Skin of body (tissue), 2 donors: Measurements from ENCODE around the gene MGST1. TPM values are rescaled to one million over a fixed set of nuclear protein-coding genes. Genes with fewer than 3 reads are reported as not detected.
"Not testable (repeated sequence)": the region's sequence is repeated elsewhere in the genome, so short reads cannot be mapped to it uniquely, and the experiment has no call there.

Experiments used
- DNase-seq: peaks from one replicate; lab custom pipeline; 2025; lab: John Stamatoyannopoulos, UW
- total RNA-seq: library from RNA; depleted of rRNA; stranded (reverse); fragments of >200 nt; gene quantifications from one replicate; pipeline ENCODE4 v1.2.3, GENCODE V29; 2014

Gene MGST1
- total RNA-seq, 1 donor from 2014 or later = 50.2 TPM

DNA sequence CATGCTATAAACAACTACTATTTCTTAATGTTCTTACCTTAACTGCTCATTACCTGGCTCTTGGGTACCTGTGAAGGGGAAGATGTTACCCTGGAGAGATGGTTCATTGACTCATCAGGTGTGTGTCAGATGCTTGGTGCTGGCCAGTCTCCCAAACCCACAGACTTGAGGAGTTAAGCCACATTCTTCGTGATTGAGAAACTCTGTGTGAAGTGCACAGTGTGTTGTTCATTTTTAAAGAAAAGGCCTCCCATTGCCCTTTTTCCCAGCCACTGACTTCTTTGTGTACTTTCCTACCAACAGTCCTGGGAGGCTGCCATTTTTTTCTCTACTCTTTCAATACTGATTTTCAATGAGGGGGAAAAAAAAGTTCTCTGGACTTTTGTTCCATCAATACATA lies 3.2 kb downstream of the MGST1 start:
- no peak for DNase-seq

DNA sequence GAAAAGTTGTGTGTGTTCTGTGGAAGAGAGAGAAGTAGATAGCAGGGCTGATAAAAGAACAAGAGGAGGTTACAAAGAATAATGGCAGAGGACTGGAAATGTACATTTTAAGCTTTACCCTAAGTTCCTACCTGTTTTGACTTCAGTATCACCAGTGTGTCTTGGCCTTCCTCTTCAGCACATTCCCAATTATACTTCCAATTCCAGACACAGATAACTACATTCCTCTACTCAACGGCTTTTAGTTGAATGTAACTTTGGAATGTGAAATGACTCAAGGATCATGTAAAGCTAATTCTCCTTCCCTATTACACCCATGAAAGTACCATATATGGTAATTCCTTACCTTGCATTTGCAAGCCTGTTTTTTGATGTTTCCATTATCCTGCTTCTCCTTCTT lies 5.0 kb downstream of the MGST1 start:
- no peak for DNase-seq

DNA sequence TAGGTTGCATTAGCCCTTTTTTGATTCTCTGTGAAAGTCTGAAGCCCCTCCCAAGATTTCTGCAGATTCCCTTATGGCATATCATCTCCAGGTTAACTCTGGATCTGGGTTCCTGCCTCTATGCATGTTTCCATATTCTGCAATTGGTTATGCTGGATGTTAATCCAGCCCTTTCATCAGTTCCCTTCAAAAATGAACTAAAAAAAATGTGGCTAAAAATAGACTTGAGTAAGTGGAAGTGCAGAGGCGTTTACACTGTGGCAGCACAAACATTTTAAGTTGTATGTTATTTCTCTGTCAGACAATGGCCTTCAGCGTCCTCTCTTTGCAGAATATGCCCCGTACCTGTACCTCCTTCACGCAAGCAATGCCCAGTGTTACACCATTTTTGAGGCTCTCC lies 11.4 kb downstream of the MGST1 start:
- DNase-seq = no peak

DNA sequence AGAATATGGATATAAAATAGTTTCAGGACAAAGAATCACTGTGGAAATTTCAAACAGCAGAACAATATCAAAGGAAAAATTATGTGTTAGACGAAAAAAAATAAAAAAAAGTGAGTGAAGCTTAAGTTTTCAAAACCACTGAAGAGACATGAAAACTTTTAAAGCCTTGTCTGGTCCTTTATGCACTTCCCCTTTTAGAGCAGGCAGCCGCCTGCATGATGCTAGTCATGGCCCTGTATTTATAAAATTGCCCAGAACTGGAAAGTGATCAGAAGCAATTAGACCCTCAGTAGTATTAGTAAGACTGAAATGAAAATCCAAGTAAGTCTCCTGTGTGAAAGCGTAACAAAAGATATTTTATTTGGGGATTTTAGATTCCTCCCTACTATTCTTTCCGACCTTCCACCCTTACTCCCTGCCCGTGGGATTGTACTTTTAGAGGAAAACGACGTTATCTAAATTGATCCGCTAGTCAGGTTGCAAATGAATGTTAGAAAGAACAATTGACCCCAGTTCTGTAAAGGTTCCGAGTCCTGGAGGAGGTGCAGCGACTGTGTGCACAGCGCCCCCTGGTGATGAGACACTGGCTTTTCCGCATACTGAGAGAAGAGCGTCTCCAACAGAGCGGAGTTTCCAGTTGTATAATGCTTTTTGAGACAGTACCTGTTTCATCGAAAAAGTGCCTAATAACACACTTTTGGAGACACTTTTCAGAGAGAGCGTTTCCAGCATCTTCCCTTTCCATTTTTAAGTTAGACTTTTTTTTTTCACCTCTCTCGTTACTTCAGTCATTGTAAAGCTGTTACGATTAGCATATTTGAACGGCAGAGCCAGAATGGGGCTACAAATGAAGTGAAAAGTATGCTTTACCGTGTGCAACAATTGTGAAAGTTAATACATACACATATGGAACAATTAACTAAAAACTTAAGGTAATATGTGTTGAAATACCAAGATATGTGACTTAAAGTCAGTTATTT lies 12.4 kb downstream of the MGST1 start:
- no peak for DNase-seq

- DNase-seq = no peak
Observed at GRCh38 chr12:16361142-16361783, 13.8 kb downstream of the MGST1 start.

DNA sequence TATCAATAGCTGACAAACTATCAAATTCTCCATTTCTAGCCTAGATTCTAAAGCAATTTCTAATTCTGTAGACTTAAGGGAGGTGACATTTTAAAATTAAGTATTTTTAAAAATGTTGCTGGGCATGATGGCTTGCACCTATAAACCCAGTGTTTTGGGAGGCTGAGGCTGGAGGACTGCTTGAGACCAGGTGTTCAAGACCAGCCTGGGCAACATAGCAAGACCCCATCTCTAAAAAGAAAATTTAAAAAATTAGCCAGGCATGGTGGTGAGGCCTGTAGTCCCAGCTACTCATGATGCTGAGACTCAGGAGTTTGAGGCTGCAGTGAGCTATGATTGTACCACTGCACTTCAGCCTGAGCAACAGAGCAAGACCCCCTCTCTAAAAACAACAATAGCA lies 15.1 kb downstream of the MGST1 start:
- DNase-seq = no peak

DNA sequence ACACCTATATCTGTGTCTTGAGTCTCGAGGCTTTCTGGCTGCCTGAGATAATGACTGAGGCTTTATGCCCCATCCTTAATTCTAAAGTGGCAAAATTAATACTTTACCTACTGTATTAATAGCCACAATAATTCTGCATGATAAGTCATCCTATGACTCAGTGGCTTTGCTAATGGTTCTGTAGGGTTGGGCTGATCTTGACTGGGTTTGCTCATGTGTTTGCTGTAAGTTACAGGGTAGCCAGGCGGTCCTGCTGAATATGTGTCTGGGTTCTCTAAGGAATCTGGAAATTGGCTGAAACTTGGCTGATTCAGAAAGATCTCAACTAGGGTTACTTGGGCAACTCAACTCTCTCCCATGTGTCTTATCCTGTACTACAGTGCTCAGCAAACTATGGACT lies 21.7 kb downstream of the MGST1 start:
- no peak for DNase-seq

GRCh38 chr12:16370096-16370495 lies 22.7 kb downstream of the MGST1 start:
- DNase-seq = no peak

- not testable (repeated sequence) for DNase-seq
Observed at GRCh38 chr12:16382652-16383312, 35.3 kb downstream of the MGST1 start.

- DNase-seq = no peak
Observed at GRCh38 chr12:16384732-16385131, 37.3 kb downstream of the MGST1 start.

DNA sequence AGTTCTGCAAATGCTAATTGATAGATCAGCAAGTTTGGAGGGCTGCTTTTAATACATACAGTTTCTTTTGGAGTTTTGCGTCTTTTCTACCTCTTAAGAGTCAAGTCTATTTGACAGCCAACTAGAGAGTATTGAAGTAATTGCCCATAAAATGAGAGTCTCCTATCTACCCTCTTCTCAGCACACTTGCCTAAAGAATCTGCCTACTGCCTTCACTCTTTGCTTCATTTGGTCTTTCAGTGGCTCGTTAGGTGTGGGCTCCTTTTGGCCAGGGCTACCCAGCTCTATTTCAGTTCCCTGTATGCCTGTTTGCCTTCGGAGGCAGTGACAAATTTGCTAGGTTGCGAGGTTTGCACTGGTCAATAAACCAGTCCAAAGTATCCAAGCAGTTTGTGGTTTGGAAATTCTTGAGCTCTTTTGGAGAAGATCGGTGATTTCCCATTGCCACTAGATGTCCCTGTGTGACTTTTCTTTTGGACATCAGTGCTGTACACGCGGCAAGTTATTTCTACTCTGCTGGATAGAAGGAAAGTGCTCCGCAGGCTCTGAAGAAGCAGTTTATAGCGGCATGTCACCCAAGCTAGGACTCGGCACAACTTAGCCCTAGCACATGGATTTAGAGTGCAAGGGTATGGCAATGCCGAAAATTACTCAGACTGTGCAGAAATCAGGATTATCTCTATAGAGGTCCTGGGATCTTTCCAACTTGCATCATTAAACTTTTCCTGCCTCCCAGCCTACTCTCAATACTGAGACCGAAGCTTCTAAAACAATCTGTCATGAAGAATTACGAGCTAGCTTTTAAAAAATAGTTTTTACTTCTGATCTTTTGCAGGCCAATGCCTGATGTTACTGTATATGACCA lies 38.6 kb downstream of the MGST1 start:
- peak; percentile 21 for DNase-seq

- no peak for DNase-seq
Observed at GRCh38 chr12:16387919-16388318, 40.5 kb downstream of the MGST1 start.

GRCh38 chr12:16389594-16389993 lies 42.1 kb downstream of the MGST1 start:
- no peak for DNase-seq

DNA sequence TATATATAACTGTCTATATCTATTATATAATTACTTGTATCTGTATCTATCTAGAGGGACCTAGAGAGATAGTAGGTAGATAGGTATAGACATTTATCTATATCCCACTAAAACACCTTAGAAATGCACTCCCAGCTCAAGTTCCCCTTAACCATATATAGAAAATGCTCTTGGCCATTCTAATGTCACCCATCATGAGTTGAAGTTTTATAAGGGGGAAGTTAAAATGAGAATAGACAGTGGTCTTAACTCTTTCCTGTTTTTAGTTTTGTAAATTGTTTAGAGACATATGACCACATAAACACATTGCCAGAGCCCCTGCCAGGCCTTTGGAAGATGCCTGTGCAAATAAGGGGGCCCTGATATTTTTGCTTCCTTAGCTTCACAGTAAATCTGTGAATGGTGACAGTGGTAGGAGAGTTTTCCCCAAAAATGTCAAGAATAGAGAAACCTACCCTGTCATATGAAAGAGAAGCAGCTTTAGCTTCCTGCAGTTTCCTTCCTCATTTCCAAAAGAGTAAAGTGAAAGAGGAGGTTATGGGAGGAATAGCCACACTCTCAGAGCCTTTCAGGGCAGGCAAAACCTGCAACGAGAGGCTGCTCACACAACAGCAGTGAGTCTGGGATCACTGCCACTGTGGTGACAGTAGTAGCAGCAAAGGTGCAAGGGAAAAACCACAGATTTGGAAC lies 45.5 kb downstream of the MGST1 start:
- DNase-seq = no peak

DNA sequence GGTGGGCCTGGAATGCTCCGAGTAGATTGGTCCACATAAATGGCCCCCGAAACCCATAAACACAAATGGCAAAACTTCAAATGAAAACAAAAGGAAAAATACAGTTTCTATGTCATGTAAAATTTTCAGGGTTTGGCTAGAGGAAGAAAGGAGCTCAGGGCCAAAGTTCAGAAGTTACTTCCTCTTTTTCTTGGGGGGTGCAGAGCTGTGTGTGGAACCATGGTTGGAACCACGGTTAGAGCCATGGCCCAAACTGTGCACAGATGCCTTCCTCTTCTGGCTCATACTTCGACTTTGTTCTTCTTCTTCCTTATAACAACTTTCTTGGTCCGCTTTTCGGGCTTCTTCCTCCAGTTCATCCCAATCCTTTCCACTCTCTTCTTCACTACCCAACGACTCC lies 51.7 kb downstream of the MGST1 start:
- no peak for DNase-seq

GRCh38 chr12:16401835-16402234 lies 54.4 kb downstream of the MGST1 start:
- DNase-seq = not testable (repeated sequence)

DNA sequence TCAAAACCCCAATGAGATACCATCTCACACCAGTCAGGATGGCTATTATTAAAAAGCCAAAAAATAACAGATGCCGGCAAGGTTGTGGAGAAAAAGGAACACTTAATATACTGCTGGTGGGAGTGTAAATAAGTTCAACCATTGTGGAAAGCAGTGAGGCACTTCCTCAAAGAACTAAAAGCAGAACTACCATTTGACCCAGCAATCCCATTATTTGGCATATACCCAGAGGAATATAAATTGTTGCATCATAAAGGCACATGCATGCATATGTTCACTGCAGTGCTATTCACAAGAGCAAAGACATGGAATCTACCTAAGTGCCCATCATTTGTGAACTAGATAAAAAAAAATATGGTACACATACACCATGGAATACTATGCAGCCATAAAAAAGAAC lies 59.9 kb downstream of the MGST1 start:
- DNase-seq = no peak
